ENCODE data around the gene LCOR. TPM values are rescaled to one million over a fixed set of nuclear protein-coding genes. Genes with fewer than 3 reads are reported as not detected.

Gene LCOR
- total RNA-seq, 1 donor from 2014 or later, result 16.9 TPM

- intact Hi-C loops (cut with DNase I), result no loop called here
- ATAC-seq (ENCODE audit: poor library complexity) (no peak), DNase-seq (no peak)
Measured at GRCh38 chr10:96967847-96968246, 135.7 kb downstream of the LCOR start.

- ATAC-seq (ENCODE audit: poor library complexity), result no peak
- DNase-seq, result no peak
- intact Hi-C loops (cut with DNase I), result no loop called here
Measured at GRCh38 chr10:96968682-96969423, 136.8 kb downstream of the LCOR start.

GRCh38 chr10:96971324-96971723, 139.2 kb downstream of the LCOR start:
- intact Hi-C loops (cut with DNase I), result no loop called here
- ATAC-seq (ENCODE audit: poor library complexity) (no peak), DNase-seq (no peak)

- ATAC-seq (ENCODE audit: poor library complexity) (no peak), DNase-seq (no peak)
- intact Hi-C loops (cut with DNase I), result no loop called here
Measured at GRCh38 chr10:96972264-96972663, 140.2 kb downstream of the LCOR start.

GRCh38 chr10:96973809-96974747, 142.0 kb downstream of the LCOR start:
- intact Hi-C loops (cut with DNase I), result no loop called here
- no peak for ATAC-seq (ENCODE audit: poor library complexity)

GRCh38 chr10:96975136-96975535, 143.0 kb downstream of the LCOR start:
- intact Hi-C loops (cut with DNase I), result no loop called here
- ATAC-seq (ENCODE audit: poor library complexity), result no peak
- DNase-seq, result no peak

More at GRCh38 chr10:96973809-96974747, 142.0 kb downstream of the LCOR start:
- DNase-seq, result no peak

- ATAC-seq (ENCODE audit: poor library complexity), result no peak
- no peak for DNase-seq
- intact Hi-C loops (cut with DNase I), result no loop called here
Measured at GRCh38 chr10:96978621-96979154, 146.6 kb downstream of the LCOR start.

- ATAC-seq (ENCODE audit: poor library complexity), result no peak
- intact Hi-C loops (cut with DNase I), result no loop called here
- no peak for DNase-seq
Measured at GRCh38 chr10:96982149-96982930, 150.2 kb downstream of the LCOR start.

- intact Hi-C loops (cut with DNase I), result no loop called here
- DNase-seq (no peak), ATAC-seq (ENCODE audit: poor library complexity) (no peak)
Measured at GRCh38 chr10:96984541-96985131, 152.5 kb downstream of the LCOR start.

- DNase-seq (no peak), ATAC-seq (ENCODE audit: poor library complexity) (no peak)
- intact Hi-C loops (cut with DNase I), result no loop called here
Measured at GRCh38 chr10:96986200-96986856, 154.2 kb downstream of the LCOR start.

- ATAC-seq (ENCODE audit: poor library complexity) (no peak), DNase-seq (no peak)
- intact Hi-C loops (cut with DNase I), result no loop called here
Measured at GRCh38 chr10:96987141-96987841, 155.2 kb downstream of the LCOR start.

- ATAC-seq (ENCODE audit: poor library complexity) (no peak), DNase-seq (no peak)
- intact Hi-C loops (cut with DNase I), result no loop called here
Measured at GRCh38 chr10:96987842-96988175, 155.7 kb downstream of the LCOR start.

- intact Hi-C loops (cut with DNase I), result no loop called here
- ATAC-seq (ENCODE audit: poor library complexity), result no peak
Measured at GRCh38 chr10:96988426-96988825, 156.3 kb downstream of the LCOR start.

GRCh38 chr10:96991313-96991841, 159.3 kb downstream of the LCOR start:
- no peak for DNase-seq
- intact Hi-C loops (cut with DNase I), result no loop called here
- no peak for ATAC-seq (ENCODE audit: poor library complexity)

More at GRCh38 chr10:96988426-96988825, 156.3 kb downstream of the LCOR start:
- no peak for DNase-seq

GRCh38 chr10:96992721-96993120, 160.6 kb downstream of the LCOR start:
- intact Hi-C loops (cut with DNase I), result no loop called here
- DNase-seq (no peak), ATAC-seq (ENCODE audit: poor library complexity) (no peak)

GRCh38 chr10:96995851-96996250, 163.8 kb downstream of the LCOR start:
- no peak for ATAC-seq (ENCODE audit: poor library complexity)
- intact Hi-C loops (cut with DNase I), result no loop called here

GRCh38 chr10:96996275-96996965, 164.3 kb downstream of the LCOR start:
- no peak for DNase-seq
- no peak for ATAC-seq (ENCODE audit: poor library complexity)
- intact Hi-C loops (cut with DNase I), result no loop called here

More at GRCh38 chr10:96995851-96996250, 163.8 kb downstream of the LCOR start:
- DNase-seq, result no peak

Data from Right ventricle myocardium superior (tissue), 1 donor.